ENCODE measurements around the gene KCNK1. TPM values are rescaled to one million over a fixed set of nuclear protein-coding genes. Genes with fewer than 3 reads are reported as not detected.

The KCNK1 gene
- total RNA-seq, 2 donors from 2014 or later = 5.2 to 6.3 TPM

DNA sequence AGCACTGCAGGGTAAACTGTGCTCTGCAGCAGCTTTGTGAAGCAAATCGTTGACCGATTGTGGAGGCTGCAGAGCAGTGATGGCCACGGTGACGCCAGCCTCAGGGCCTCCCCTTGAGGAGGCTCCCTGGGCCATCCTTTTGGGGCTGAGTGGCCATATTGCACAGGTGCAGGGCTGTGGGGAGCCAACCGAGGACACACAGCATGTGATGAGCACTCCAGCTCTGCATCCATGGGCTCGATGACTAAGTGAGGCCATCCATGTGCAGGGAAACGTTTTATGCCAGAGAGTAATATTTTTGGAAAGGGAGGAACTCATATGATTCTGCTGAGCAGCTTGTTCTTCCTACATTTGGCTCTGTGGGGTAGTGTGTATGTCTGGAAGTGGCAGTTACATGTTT is 24.6 kb downstream of the KCNK1 start:
- Histone ChIP-seq H3K4me3 (no peak overlapping the region), H3K27me3 (no peaks in the 10 kb centered on the region), H3K27ac (no peak overlapping the region), H3K36me3 (replicated peaks in 1 of 2; ENCODE audit: insufficient read depth in 1 of 2, low read depth in 2 of 2) (no peaks in the 10 kb centered on the region), H3K4me1 (peaks cover 3% of the 10 kb centered on the region), H3K9me3 (no peaks in the 10 kb centered on the region)
- 85 to 87% methylated on average over 6 to 7 of the region's 7 CpGs for WGBS, 2 donors
- TF ChIP-seq, protein P1, sequence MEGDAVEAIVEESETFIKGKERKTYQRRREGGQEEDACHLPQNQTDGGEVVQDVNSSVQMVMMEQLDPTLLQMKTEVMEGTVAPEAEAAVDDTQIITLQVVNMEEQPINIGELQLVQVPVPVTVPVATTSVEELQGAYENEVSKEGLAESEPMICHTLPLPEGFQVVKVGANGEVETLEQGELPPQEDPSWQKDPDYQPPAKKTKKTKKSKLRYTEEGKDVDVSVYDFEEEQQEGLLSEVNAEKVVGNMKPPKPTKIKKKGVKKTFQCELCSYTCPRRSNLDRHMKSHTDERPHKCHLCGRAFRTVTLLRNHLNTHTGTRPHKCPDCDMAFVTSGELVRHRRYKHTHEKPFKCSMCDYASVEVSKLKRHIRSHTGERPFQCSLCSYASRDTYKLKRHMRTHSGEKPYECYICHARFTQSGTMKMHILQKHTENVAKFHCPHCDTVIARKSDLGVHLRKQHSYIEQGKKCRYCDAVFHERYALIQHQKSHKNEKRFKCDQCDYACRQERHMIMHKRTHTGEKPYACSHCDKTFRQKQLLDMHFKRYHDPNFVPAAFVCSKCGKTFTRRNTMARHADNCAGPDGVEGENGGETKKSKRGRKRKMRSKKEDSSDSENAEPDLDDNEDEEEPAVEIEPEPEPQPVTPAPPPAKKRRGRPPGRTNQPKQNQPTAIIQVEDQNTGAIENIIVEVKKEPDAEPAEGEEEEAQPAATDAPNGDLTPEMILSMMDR (IDR thresholded peaks at IDR 0.05) = no peak
- TF ChIP-seq POLR2A (IDR thresholded peaks at IDR 0.05) = no peak
- DNase-seq (no peak), ATAC-seq (no peak)
- intact Hi-C loops (cut with DNase I) = no loop called here

DNA sequence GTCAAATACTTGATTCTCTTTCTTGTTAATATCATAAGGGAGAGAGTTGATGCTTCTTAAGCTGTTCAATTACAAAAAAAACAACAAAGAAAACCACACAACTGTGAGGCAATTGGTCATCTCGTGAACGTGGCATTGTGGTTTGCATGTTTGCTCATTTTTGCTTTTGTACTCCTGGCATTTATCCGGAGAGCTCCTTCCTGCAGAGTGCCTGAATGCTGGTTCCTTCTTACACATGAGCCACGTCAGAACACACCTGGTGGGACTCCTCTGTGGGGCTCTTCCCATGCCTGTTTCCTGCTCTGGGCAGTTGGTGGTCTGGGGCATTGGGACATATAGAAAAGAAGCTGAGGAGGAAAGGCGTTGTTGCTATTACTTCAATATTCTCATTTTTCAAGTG is 25.7 kb downstream of the KCNK1 start:
- WGBS, 2 donors = 78 to 87% methylated on average over 5 of the region's 5 CpGs
- no peaks in the 10 kb centered on the region for H3K9me3 ChIP-seq
- H3K36me3 ChIP-seq (replicated peaks in 1 of 2; ENCODE audit: insufficient read depth in 1 of 2, low read depth in 2 of 2) = no peaks in the 10 kb centered on the region
- intact Hi-C loops (cut with DNase I) = no loop called here
- no peaks in the 10 kb centered on the region for H3K27me3 ChIP-seq
- no peak for TF ChIP-seq POLR2A (IDR thresholded peaks at IDR 0.05)
- TF ChIP-seq, protein P1 (IDR thresholded peaks at IDR 0.05) = no peak
- no peak for DNase-seq
- ATAC-seq = no peak
- H3K27ac ChIP-seq = no peak overlapping the region
- no peak overlapping the region for H3K4me3 ChIP-seq
- peaks cover 3% of the 10 kb centered on the region for H3K4me1 ChIP-seq

DNA sequence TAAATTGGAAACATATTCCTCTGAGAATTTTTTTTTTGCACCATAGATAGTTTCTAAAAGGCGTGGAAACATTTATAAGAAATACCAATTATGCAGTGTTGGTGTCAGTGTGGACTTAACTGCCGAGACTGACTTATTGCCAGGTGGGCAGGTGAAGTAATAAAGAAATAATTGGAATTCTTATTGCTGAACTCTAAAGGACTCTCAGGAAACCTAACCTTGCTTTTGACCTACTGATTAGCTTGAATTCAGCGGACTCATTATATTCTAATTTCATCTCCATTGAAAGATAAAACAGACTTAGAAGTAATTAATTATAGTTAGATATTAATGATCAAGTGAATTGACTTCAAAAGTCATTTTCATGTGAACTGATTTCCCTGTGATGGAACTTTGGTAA is 26.3 kb downstream of the KCNK1 start:
- ATAC-seq (no peak), DNase-seq (no peak)
- no peak overlapping the region for H3K4me3 ChIP-seq
- intact Hi-C loops (cut with DNase I) = no loop called here
- no peak for TF ChIP-seq POLR2A (IDR thresholded peaks at IDR 0.05)
- TF ChIP-seq, protein P1 (IDR thresholded peaks at IDR 0.05) = no peak
- no peak overlapping the region for H3K27ac ChIP-seq
- H3K4me1 ChIP-seq = peaks cover 3% of the 10 kb centered on the region
- H3K27me3 ChIP-seq = no peaks in the 10 kb centered on the region
- no peaks in the 10 kb centered on the region for H3K9me3 ChIP-seq
- no peaks in the 10 kb centered on the region for H3K36me3 ChIP-seq (replicated peaks in 1 of 2; ENCODE audit: insufficient read depth in 1 of 2, low read depth in 2 of 2)
- 93 to 94% methylated on average over 3 of the region's 3 CpGs for WGBS, 2 donors

DNA sequence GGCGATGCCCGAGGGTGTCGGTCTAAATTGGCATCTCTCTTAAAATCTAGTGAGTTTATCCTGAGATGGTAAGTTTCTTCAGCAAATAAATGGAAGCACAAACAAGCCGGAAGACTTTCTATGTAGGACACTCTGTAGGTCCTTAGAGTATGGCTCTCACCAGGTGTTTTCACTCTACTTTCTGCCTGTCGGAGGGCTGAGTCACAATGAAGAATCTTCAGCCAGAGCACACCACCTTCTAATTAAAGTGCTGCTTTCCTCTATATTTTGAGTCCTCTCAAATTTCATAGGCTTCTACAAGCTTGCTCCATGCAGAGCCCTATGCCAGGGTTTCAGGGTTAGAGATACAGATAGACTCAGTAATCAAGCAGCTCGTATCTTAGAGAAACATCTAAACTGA is 27.1 kb downstream of the KCNK1 start:
- ATAC-seq (no peak), DNase-seq (no peak)
- TF ChIP-seq POLR2A (IDR thresholded peaks at IDR 0.05) = no peak
- TF ChIP-seq, protein P1 (IDR thresholded peaks at IDR 0.05) = no peak
- no peak overlapping the region for H3K27ac ChIP-seq
- peaks cover under 1% of the 10 kb centered on the region for H3K4me1 ChIP-seq
- no peaks in the 10 kb centered on the region for H3K36me3 ChIP-seq (replicated peaks in 1 of 2; ENCODE audit: insufficient read depth in 1 of 2, low read depth in 2 of 2)
- 85 to 95% methylated on average over 6 of the region's 6 CpGs for WGBS, 2 donors
- H3K4me3 ChIP-seq = no peak overlapping the region
- no peaks in the 10 kb centered on the region for H3K9me3 ChIP-seq
- intact Hi-C loops (cut with DNase I) = no loop called here
- H3K27me3 ChIP-seq = no peaks in the 10 kb centered on the region

DNA sequence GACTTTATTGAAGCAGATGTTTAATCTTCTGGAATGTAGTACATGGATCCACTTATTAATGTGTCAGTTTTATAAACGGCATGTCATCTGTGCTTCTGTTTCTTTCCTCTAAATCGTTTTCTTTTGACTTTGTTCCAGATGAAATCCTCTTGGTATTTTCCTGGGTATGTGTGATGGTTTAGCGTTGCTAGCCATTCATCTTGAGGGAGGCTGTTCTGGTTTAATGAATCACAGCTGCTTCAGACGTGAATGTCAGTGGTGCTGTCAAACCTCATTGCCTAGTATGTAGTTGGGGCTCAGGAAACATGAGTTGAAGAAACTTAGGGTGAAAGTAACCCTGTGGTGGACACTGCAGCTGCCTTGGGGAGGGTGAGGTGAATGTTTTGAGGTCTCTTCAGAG is 33.2 kb downstream of the KCNK1 start:
- H3K4me3 ChIP-seq = no peak overlapping the region
- DNase-seq (no peak), ATAC-seq (no peak)
- intact Hi-C loops (cut with DNase I) = no loop called here
- H3K4me1 ChIP-seq = no peaks in the 10 kb centered on the region
- TF ChIP-seq, protein P1 (IDR thresholded peaks at IDR 0.05) = no peak
- TF ChIP-seq POLR2A (IDR thresholded peaks at IDR 0.05) = no peak
- WGBS, 2 donors = 55 to 67% methylated on average over 4 of the region's 4 CpGs
- H3K27me3 ChIP-seq = no peaks in the 10 kb centered on the region
- H3K27ac ChIP-seq = no peak overlapping the region
- no peaks in the 10 kb centered on the region for H3K9me3 ChIP-seq
- no peaks in the 10 kb centered on the region for H3K36me3 ChIP-seq (replicated peaks in 1 of 2; ENCODE audit: insufficient read depth in 1 of 2, low read depth in 2 of 2)
